Measurements from ENCODE around the gene IKZF1.

IKZF1 gene

DNA sequence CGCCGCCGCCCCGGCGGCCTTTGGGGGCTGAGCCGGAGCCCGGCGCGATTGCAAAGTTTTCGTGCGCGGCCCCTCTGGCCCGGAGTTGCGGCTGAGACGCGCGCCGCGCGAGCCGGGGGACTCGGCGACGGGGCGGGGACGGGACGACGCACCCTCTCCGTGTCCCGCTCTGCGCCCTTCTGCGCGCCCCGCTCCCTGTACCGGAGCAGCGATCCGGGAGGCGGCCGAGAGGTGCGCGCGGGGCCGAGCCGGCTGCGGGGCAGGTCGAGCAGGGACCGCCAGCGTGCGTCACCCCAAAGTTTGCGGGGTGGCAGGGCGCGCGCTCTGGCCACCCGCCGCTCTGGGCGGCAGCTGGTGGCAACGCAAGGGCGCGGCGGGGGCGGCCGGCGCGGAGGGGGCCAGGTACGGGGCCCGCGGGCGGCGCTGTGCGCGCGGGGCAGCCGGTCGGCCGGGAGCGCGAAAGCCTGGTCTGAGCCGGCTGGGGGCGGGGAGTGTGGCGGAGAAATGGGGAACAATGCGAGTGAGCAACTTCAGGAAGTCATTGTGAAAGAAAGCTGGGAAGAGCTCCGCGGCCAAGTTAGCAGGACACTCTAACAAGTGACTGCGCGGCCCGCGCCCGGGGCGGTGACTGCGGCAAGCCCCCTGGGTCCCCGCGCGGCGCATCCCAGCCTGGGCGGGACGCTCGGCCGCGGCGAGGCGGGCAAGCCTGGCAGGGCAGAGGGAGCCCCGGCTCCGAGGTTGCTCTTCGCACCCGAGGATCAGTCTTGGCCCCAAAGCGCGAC lies at the start of gene IKZF1:
TSS of gene IKZF1 (plus strand) at position 588 of the 782 bp plus-strand sequence. CDS start 14,346 bp downstream, outside the sequence.
- DNase-seq (ENCODE audit: low read depth), result peak; percentile 99
- TF ChIP-seq MYC (IDR thresholded peaks at IDR 0.05; ENCODE audit: low read depth, low read length) (peak; percentile 84), POLR2A (IDR thresholded peaks at IDR 0.05; ENCODE audit: extremely low read depth, insufficient read length) (peak; percentile 62)
- TF ChIP-seq, protein P1, sequence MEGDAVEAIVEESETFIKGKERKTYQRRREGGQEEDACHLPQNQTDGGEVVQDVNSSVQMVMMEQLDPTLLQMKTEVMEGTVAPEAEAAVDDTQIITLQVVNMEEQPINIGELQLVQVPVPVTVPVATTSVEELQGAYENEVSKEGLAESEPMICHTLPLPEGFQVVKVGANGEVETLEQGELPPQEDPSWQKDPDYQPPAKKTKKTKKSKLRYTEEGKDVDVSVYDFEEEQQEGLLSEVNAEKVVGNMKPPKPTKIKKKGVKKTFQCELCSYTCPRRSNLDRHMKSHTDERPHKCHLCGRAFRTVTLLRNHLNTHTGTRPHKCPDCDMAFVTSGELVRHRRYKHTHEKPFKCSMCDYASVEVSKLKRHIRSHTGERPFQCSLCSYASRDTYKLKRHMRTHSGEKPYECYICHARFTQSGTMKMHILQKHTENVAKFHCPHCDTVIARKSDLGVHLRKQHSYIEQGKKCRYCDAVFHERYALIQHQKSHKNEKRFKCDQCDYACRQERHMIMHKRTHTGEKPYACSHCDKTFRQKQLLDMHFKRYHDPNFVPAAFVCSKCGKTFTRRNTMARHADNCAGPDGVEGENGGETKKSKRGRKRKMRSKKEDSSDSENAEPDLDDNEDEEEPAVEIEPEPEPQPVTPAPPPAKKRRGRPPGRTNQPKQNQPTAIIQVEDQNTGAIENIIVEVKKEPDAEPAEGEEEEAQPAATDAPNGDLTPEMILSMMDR (IDR thresholded peaks at IDR 0.05; ENCODE audit: low read depth, low read length), result no peak
- peak within 1 kb of the TSS; percentile 84 for H3K4me3 ChIP-seq (ENCODE audit: low read depth, low read length)

DNA sequence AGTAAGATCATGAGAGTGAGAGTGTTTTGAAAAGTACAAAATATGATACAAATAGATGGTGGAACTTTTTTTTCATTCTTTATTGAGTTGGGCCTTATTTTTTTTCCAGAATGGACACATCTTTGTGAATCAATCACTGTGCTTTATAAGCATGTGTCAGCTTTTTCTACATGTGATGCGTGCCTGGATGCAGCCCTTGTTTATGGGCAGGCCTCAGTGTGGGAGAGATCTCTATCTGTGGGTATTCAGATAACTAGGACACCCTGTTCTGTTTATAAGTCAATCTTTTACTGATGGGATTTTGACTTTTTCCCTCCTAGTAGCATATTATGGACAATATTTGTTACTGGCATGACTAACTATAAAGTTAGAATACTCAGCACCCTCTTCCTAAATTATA lies 42.9 kb upstream of the IKZF1 start:
- H3K4me3 ChIP-seq (ENCODE audit: low read depth, low read length), result no peak overlapping the region
- TF ChIP-seq, protein P2, sequence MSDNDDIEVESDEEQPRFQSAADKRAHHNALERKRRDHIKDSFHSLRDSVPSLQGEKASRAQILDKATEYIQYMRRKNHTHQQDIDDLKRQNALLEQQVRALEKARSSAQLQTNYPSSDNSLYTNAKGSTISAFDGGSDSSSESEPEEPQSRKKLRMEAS (IDR thresholded peaks at IDR 0.05; ENCODE audit: low read depth, low read length), result no peak
- TF ChIP-seq, protein P1 (IDR thresholded peaks at IDR 0.05; ENCODE audit: low read depth, low read length), result no peak
- no peak for DNase-seq (ENCODE audit: low read depth)

DNA sequence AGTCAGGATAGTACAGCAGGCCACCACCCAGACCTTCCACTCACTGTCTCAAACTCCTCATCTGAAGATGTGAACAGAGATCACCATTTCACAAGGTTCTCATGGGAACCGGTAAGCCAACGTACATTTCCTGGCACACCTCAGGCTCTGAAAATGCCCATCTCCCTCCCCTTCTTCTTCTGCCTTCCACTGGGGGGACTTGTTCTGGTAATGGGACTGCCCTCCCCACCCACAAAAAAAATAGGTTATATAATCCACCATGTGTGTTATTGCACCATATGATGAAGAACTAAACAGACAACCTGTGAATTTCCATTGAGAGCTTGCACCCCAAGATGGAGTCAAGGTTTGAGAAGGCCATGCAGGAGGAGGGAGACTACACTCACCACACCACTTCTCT lies 42.1 kb upstream of the IKZF1 start:
- DNase-seq (ENCODE audit: low read depth), result no peak
- TF ChIP-seq, protein P1 (IDR thresholded peaks at IDR 0.05; ENCODE audit: low read depth, low read length), result no peak
- TF ChIP-seq MYC (IDR thresholded peaks at IDR 0.05; ENCODE audit: low read depth, low read length) (no peak), POLR2A (IDR thresholded peaks at IDR 0.05; ENCODE audit: extremely low read depth, insufficient read length) (no peak)
- TF ChIP-seq, protein P2 (IDR thresholded peaks at IDR 0.05; ENCODE audit: low read depth, low read length), result no peak
- H3K4me3 ChIP-seq (ENCODE audit: low read depth, low read length), result no peak overlapping the region

DNA sequence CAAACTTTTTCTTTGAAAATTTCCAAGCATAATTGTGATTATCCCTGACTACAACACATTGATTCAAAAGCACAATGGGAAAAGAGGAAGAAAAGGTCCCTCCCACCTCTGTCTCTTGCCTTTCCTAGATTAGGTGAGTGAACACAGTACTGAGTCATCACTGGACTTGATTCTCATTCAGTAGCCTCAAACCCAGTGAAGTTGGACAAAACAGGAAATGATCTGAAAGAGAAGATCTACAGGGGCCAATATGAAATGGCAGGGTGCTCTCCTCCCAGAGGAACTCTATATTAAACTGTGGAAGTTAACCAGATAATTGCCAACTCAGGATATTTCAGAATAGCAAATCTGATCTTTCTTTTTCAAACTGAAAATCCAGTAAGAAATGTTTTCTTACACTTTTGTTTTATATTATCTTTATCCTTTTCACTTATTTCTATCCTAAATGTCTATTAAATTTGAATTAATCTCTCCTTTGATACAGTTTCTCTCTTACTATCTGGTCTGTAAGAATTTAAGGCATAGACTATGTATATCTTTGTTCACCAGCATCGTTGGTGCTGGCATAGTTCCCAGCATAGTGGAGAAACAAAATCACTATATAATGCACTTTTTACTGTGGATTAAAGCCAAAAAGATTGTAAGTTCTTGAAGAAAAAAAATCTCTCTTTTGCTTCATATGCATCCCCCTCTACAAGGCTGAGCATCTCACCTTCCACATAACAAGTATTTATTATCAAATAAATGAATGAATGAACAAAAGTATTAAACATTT lies 41.4 kb upstream of the IKZF1 start:
- H3K4me3 ChIP-seq (ENCODE audit: low read depth, low read length), result no peak overlapping the region
- no peak; the same call in 1 of the 2 replicates for TF ChIP-seq MYC (IDR thresholded peaks at IDR 0.05; ENCODE audit: low read depth, low read length)
- TF ChIP-seq, protein P2 (IDR thresholded peaks at IDR 0.05; ENCODE audit: low read depth, low read length), result no peak
- no peak for TF ChIP-seq POLR2A (IDR thresholded peaks at IDR 0.05; ENCODE audit: extremely low read depth, insufficient read length)
- TF ChIP-seq, protein P1 (IDR thresholded peaks at IDR 0.05; ENCODE audit: low read depth, low read length), result no peak
- DNase-seq (ENCODE audit: low read depth), result peak; percentile 89

DNA sequence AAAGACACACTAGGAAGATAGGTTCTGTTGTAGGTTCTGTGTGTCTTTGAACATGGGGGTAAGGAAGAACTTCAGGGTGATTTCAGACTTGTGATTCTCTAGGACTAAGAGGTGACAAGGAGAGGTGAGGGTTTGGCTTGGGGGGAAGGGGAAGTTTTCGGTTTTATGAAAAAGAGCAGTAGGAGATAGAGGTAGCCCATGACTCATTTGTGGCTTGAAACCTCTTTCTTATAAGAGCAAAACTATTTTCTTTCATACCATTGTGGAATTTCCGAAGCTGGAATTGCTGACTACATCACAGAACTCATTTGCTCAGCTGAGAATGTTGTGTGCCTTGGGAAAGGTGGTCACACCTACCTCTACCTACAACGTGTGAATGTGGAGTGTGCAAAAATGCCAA lies 39.6 kb upstream of the IKZF1 start:
- no peak overlapping the region for H3K4me3 ChIP-seq (ENCODE audit: low read depth, low read length)
- TF ChIP-seq, protein P2 (IDR thresholded peaks at IDR 0.05; ENCODE audit: low read depth, low read length), result no peak
- no peak for TF ChIP-seq POLR2A (IDR thresholded peaks at IDR 0.05; ENCODE audit: extremely low read depth, insufficient read length)
- TF ChIP-seq, protein P1 (IDR thresholded peaks at IDR 0.05; ENCODE audit: low read depth, low read length), result no peak
- TF ChIP-seq MYC (IDR thresholded peaks at IDR 0.05; ENCODE audit: low read depth, low read length), result no peak
- peak; percentile 77 for DNase-seq (ENCODE audit: low read depth)
